HEK293 (cell line): ENCODE results near the gene CIZ1.
A peak's percentile ranks its signal among the peaks of the same experiment; 100 is the strongest.

Source experiments
- EGR2 ChIP-seq: fragments of 450-650 bp; formaldehyde crosslinking; IDR thresholded peaks from 2 replicates; pipeline ENCODE4 v1.5.1; 2016; ENCODE audit warnings: low read depth, missing biosample characterization, missing genetic modification characterization
- KLF10 ChIP-seq: fragments of 450-650 bp; IDR thresholded peaks from 2 replicates; pipeline ENCODE4 v1.5.1; 2018; ENCODE audit warnings: missing biosample characterization, mild to moderate bottlenecking, missing genetic modification characterization
- KLF8 ChIP-seq: fragments of 450-650 bp; formaldehyde crosslinking; IDR thresholded peaks from 2 replicates; pipeline ENCODE4 v1.5.1; 2016; ENCODE audit warnings: missing biosample characterization, missing genetic modification characterization
- OVOL3 ChIP-seq: fragments of 450-650 bp; formaldehyde crosslinking; IDR thresholded peaks from 2 replicates; pipeline ENCODE4 v1.5.1; 2016; ENCODE audit warnings: missing biosample characterization, missing genetic modification characterization
- RBAK ChIP-seq: fragments of 450-650 bp; formaldehyde crosslinking; IDR thresholded peaks from 2 replicates; pipeline ENCODE4 v1.5.1; 2016; ENCODE audit warnings: missing biosample characterization, missing genetic modification characterization
- SALL2 ChIP-seq: fragments of 450-650 bp; formaldehyde crosslinking; IDR thresholded peaks from 2 replicates; pipeline ENCODE4 v1.5.0; 2017; ENCODE audit warnings: missing biosample characterization, mild to moderate bottlenecking, missing genetic modification characterization, borderline replicate concordance
- SETDB1 ChIP-seq: IDR thresholded peaks from one replicate; pipeline ENCODE4 v1.6.1; 2017; ENCODE audit warnings: mild to moderate bottlenecking, low read length, moderate library complexity, mixed read lengths; ENCODE audit not compliant: insufficient read length
- SP3 ChIP-seq: fragments of 450-650 bp; formaldehyde crosslinking; IDR thresholded peaks from 2 replicates; pipeline ENCODE4 v1.5.1; 2016; ENCODE audit warnings: missing biosample characterization, missing genetic modification characterization
- ZFP37 ChIP-seq: fragments of 450-650 bp; formaldehyde crosslinking; IDR thresholded peaks from 2 replicates; pipeline ENCODE4 v1.5.1; 2016; ENCODE audit warnings: missing biosample characterization, missing genetic modification characterization
- ZFP69B ChIP-seq: fragments of 450-650 bp; formaldehyde crosslinking; IDR thresholded peaks from 2 replicates; pipeline ENCODE4 v1.5.1; 2016; ENCODE audit warnings: missing biosample characterization, missing genetic modification characterization
- ZNF132 ChIP-seq: fragments of 450-650 bp; formaldehyde crosslinking; IDR thresholded peaks from 2 replicates; pipeline ENCODE4 v1.5.1; 2017; ENCODE audit warnings: missing biosample characterization, missing genetic modification characterization, borderline replicate concordance
- ZNF341 ChIP-seq: fragments of 450-650 bp; formaldehyde crosslinking; IDR thresholded peaks from 2 replicates; pipeline ENCODE4; 2016; ENCODE audit warnings: low read depth, missing biosample characterization, missing genetic modification characterization
- ZNF394 ChIP-seq: fragments of 450-650 bp; formaldehyde crosslinking; IDR thresholded peaks from 2 replicates; pipeline ENCODE4 v1.5.1; 2016; ENCODE audit warnings: missing biosample characterization, missing genetic modification characterization, mild to moderate bottlenecking, moderate library complexity, borderline replicate concordance
- ZNF433 ChIP-seq: fragments of 450-650 bp; formaldehyde crosslinking; IDR thresholded peaks from 2 replicates; pipeline ENCODE4 v1.5.1; 2016; ENCODE audit warnings: missing biosample characterization, missing genetic modification characterization, low read depth
- ZNF560 ChIP-seq: fragments of 450-650 bp; formaldehyde crosslinking; IDR thresholded peaks from 2 replicates; pipeline ENCODE4 v1.5.1; 2017; ENCODE audit warnings: missing biosample characterization, missing genetic modification characterization, borderline replicate concordance
- ZNF624 ChIP-seq: fragments of 450-650 bp; formaldehyde crosslinking; IDR thresholded peaks from 2 replicates; pipeline ENCODE4 v1.5.1; 2017; ENCODE audit warnings: missing biosample characterization, missing genetic modification characterization
- ZNF768 ChIP-seq: fragments of 450-650 bp; formaldehyde crosslinking; IDR thresholded peaks from 2 replicates; pipeline ENCODE4 v1.5.1; 2018; ENCODE audit warnings: missing biosample characterization, mild to moderate bottlenecking, missing genetic modification characterization
- ZNF785 ChIP-seq: fragments of 450-650 bp; formaldehyde crosslinking; IDR thresholded peaks from 2 replicates; pipeline ENCODE4 v1.5.1; 2016; ENCODE audit warnings: missing biosample characterization, missing genetic modification characterization
- ZXDB ChIP-seq: fragments of 450-650 bp; formaldehyde crosslinking; IDR thresholded peaks from 2 replicates; pipeline ENCODE4 v1.5.1; 2016; ENCODE audit warnings: missing biosample characterization, missing genetic modification characterization
- TF ChIP-seq, protein P1 (sequence below): fragments of 450-650 bp; formaldehyde crosslinking; IDR thresholded peaks from 2 replicates; pipeline ENCODE4 v1.5.1; 2016; ENCODE audit warnings: missing biosample characterization, missing genetic modification characterization
- TF ChIP-seq, protein P2 (sequence below): fragments of 450-650 bp; formaldehyde crosslinking; IDR thresholded peaks from 2 replicates; pipeline ENCODE4 v1.5.1; 2016; ENCODE audit warnings: missing biosample characterization, missing genetic modification characterization, borderline replicate concordance
- TF ChIP-seq, protein P3 (sequence below): fragments of 450-650 bp; formaldehyde crosslinking; conservative IDR thresholded peaks from 2 replicates; pipeline ENCODE4 v1.5.1; 2016; ENCODE audit warnings: low read depth, missing biosample characterization, missing genetic modification characterization
- TF ChIP-seq, protein P4 (sequence below): fragments of 450-650 bp; formaldehyde crosslinking; IDR thresholded peaks from 2 replicates; pipeline ENCODE4 v1.5.1; 2016; ENCODE audit warnings: missing biosample characterization, missing genetic modification characterization
- TF ChIP-seq, protein P5 (sequence below): fragments of 450-650 bp; formaldehyde crosslinking; IDR thresholded peaks from 2 replicates; pipeline ENCODE4; 2016; ENCODE audit warnings: missing biosample characterization, missing genetic modification characterization
- TF ChIP-seq, protein P6 (sequence below): fragments of 450-650 bp; formaldehyde crosslinking; IDR thresholded peaks from 2 replicates; pipeline ENCODE4 v1.5.0; 2017; ENCODE audit warnings: missing biosample characterization, missing genetic modification characterization, borderline replicate concordance

Gene CIZ1

DNA sequence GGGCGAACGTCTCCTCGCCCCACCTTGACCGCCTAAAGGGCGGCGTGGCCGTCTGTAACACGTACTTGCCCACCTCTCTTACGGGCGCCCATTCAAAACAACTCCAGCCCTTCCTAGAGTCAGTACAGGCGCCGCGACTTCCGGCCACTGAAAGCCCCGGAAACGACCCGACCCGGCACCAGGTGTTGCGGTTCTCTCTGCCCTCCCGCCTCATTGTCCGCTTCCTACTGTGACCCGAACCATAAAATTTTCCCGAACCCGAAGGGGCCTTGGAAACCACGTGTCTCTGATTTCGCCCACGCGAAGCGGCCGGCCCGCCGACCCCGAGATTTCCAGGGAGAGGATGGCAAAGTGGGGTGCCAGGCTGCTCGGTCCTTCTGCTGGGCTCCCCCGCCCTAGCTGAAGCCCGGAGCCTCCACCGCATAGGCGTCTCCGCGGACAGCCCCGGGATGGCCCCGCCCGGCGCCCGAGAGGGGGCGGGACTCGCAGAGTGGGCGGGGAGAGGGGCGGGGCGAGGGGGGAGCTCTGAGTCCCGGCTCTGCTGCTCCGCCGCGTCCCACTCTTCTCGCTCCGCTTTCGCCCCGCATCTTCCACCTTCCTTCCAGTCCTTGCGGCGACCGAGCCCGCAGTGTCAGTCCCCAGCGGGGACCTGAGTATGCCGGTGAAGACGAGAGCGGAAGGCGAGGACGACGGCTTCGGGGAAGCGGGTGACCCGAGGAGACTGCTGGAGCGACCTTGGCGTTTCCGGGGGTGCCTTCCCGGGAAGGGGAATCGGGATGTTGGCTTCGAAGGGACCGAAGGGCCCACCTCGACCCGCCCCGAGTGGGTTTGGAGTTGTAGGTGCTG, 63.2 kb downstream of the CIZ1 start (continued):
- no peak for TF ChIP-seq SALL2 (tag by site-specific recombination)
- TF ChIP-seq ZNF768 (tag by site-specific recombination): no peak
- TF ChIP-seq, protein P1, sequence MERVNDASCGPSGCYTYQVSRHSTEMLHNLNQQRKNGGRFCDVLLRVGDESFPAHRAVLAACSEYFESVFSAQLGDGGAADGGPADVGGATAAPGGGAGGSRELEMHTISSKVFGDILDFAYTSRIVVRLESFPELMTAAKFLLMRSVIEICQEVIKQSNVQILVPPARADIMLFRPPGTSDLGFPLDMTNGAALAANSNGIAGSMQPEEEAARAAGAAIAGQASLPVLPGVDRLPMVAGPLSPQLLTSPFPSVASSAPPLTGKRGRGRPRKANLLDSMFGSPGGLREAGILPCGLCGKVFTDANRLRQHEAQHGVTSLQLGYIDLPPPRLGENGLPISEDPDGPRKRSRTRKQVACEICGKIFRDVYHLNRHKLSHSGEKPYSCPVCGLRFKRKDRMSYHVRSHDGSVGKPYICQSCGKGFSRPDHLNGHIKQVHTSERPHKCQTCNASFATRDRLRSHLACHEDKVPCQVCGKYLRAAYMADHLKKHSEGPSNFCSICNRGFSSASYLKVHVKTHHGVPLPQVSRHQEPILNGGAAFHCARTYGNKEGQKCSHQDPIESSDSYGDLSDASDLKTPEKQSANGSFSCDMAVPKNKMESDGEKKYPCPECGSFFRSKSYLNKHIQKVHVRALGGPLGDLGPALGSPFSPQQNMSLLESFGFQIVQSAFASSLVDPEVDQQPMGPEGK (tag by site-specific recombination): peak; percentile 43
- TF ChIP-seq, protein P2, sequence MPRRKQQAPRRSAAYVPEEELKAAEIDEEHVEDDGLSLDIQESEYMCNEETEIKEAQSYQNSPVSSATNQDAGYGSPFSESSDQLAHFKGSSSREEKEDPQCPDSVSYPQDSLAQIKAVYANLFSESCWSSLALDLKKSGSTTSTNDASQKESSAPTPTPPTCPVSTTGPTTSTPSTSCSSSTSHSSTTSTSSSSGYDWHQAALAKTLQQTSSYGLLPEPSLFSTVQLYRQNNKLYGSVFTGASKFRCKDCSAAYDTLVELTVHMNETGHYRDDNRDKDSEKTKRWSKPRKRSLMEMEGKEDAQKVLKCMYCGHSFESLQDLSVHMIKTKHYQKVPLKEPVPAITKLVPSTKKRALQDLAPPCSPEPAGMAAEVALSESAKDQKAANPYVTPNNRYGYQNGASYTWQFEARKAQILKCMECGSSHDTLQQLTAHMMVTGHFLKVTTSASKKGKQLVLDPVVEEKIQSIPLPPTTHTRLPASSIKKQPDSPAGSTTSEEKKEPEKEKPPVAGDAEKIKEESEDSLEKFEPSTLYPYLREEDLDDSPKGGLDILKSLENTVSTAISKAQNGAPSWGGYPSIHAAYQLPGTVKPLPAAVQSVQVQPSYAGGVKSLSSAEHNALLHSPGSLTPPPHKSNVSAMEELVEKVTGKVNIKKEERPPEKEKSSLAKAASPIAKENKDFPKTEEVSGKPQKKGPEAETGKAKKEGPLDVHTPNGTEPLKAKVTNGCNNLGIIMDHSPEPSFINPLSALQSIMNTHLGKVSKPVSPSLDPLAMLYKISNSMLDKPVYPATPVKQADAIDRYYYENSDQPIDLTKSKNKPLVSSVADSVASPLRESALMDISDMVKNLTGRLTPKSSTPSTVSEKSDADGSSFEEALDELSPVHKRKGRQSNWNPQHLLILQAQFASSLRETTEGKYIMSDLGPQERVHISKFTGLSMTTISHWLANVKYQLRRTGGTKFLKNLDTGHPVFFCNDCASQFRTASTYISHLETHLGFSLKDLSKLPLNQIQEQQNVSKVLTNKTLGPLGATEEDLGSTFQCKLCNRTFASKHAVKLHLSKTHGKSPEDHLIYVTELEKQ (tag by site-specific recombination): no peak
- TF ChIP-seq, protein P3, sequence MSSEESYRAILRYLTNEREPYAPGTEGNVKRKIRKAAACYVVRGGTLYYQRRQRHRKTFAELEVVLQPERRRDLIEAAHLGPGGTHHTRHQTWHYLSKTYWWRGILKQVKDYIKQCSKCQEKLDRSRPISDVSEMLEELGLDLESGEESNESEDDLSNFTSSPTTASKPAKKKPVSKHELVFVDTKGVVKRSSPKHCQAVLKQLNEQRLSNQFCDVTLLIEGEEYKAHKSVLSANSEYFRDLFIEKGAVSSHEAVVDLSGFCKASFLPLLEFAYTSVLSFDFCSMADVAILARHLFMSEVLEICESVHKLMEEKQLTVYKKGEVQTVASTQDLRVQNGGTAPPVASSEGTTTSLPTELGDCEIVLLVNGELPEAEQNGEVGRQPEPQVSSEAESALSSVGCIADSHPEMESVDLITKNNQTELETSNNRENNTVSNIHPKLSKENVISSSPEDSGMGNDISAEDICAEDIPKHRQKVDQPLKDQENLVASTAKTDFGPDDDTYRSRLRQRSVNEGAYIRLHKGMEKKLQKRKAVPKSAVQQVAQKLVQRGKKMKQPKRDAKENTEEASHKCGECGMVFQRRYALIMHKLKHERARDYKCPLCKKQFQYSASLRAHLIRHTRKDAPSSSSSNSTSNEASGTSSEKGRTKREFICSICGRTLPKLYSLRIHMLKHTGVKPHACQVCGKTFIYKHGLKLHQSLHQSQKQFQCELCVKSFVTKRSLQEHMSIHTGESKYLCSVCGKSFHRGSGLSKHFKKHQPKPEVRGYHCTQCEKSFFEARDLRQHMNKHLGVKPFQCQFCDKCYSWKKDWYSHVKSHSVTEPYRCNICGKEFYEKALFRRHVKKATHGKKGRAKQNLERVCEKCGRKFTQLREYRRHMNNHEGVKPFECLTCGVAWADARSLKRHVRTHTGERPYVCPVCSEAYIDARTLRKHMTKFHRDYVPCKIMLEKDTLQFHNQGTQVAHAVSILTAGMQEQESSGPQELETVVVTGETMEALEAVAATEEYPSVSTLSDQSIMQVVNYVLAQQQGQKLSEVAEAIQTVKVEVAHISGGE (tag by site-specific recombination): peak; percentile 90
- TF ChIP-seq, protein P4, sequence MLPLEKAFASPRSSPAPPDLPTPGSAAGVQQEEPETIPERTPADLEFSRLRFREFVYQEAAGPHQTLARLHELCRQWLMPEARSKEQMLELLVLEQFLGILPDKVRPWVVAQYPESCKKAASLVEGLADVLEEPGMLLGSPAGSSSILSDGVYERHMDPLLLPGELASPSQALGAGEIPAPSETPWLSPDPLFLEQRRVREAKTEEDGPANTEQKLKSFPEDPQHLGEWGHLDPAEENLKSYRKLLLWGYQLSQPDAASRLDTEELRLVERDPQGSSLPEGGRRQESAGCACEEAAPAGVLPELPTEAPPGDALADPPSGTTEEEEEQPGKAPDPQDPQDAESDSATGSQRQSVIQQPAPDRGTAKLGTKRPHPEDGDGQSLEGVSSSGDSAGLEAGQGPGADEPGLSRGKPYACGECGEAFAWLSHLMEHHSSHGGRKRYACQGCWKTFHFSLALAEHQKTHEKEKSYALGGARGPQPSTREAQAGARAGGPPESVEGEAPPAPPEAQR (tag by site-specific recombination): no peak
- TF ChIP-seq SETDB1: no peak
- TF ChIP-seq ZNF132 (tag by site-specific recombination): no peak
- no peak for TF ChIP-seq OVOL3 (tag by site-specific recombination)
- TF ChIP-seq SP3 (tag by site-specific recombination): peak; percentile 95
- TF ChIP-seq ZNF624 (tag by site-specific recombination): no peak
- no peak for TF ChIP-seq ZFP37 (tag by site-specific recombination)
- TF ChIP-seq RBAK (tag by site-specific recombination): no peak
- TF ChIP-seq, protein P5, sequence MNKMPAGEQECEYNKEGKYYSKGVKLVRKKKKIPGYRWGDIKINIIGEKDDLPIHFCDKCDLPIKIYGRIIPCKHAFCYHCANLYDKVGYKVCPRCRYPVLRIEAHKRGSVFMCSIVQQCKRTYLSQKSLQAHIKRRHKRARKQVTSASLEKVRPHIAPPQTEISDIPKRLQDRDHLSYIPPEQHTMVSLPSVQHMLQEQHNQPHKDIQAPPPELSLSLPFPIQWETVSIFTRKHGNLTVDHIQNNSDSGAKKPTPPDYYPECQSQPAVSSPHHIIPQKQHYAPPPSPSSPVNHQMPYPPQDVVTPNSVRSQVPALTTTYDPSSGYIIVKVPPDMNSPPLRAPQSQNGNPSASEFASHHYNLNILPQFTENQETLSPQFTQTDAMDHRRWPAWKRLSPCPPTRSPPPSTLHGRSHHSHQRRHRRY (tag by site-specific recombination): no peak
- no peak for TF ChIP-seq ZNF560 (tag by site-specific recombination)
- TF ChIP-seq ZNF341 (tag by site-specific recombination): 0 out of 2 replicates have a peak, but pooled peaks have one; percentile 16
- TF ChIP-seq, protein P6, sequence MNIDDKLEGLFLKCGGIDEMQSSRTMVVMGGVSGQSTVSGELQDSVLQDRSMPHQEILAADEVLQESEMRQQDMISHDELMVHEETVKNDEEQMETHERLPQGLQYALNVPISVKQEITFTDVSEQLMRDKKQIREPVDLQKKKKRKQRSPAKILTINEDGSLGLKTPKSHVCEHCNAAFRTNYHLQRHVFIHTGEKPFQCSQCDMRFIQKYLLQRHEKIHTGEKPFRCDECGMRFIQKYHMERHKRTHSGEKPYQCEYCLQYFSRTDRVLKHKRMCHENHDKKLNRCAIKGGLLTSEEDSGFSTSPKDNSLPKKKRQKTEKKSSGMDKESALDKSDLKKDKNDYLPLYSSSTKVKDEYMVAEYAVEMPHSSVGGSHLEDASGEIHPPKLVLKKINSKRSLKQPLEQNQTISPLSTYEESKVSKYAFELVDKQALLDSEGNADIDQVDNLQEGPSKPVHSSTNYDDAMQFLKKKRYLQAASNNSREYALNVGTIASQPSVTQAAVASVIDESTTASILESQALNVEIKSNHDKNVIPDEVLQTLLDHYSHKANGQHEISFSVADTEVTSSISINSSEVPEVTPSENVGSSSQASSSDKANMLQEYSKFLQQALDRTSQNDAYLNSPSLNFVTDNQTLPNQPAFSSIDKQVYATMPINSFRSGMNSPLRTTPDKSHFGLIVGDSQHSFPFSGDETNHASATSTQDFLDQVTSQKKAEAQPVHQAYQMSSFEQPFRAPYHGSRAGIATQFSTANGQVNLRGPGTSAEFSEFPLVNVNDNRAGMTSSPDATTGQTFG (tag by site-specific recombination): no peak
- 0 out of 2 replicates have a peak, but pooled peaks have one; percentile 15 for TF ChIP-seq ZNF394 (tag by site-specific recombination)
- TF ChIP-seq ZFP69B (tag by site-specific recombination): peak; percentile 8; the same call in 1 of the 2 replicates
- TF ChIP-seq EGR2 (tag by site-specific recombination): peak; percentile 79
- no peak for TF ChIP-seq ZNF785
- peak; percentile 47 for TF ChIP-seq ZXDB (tag by site-specific recombination)
- peak; percentile 73 for TF ChIP-seq KLF8
- no peak for TF ChIP-seq ZNF433 (tag by site-specific recombination)
- no peak for TF ChIP-seq KLF10 (tag by site-specific recombination)
